Endodermal cell (in vitro differentiated cells): ENCODE data around the gene FNDC1. TPM values are rescaled to one million over a fixed set of nuclear protein-coding genes. Genes with fewer than 3 reads are reported as not detected.
A peak's percentile ranks its signal among the peaks of the same experiment; 100 is the strongest.

Experiments used
- DNase-seq: peaks from one replicate; pipeline ENCODE4 v3.0.0-alpha.2; 2017
- H3K27ac ChIP-seq: 2 replicates; pipeline ENCODE4 v1.5.1; 2013; ENCODE audit warnings: mild to moderate bottlenecking, low read depth, low read length, moderate library complexity
- H3K27me3 ChIP-seq: 2 replicates; pipeline ENCODE4 v1.6.1; 2013; ENCODE audit warnings: mild to moderate bottlenecking, low read length, moderate library complexity; ENCODE audit not compliant: insufficient read depth, control insufficient read depth, poor library complexity, severe bottlenecking
- H3K36me3 ChIP-seq: 2 replicates; pipeline ENCODE4 v1.7.0; 2013; ENCODE audit warnings: mild to moderate bottlenecking, low read length, moderate library complexity; ENCODE audit not compliant: control insufficient read depth, insufficient read depth
- H3K4me1 ChIP-seq: one replicate; pipeline ENCODE4 v1.7.0; 2013; ENCODE audit warnings: low read length; ENCODE audit not compliant: control insufficient read depth, insufficient read depth
- H3K4me3 ChIP-seq: 2 replicates; pipeline ENCODE4 v1.5.1; 2013; ENCODE audit warnings: mild to moderate bottlenecking, low read length, moderate library complexity
- H3K9ac ChIP-seq: 2 replicates; pipeline ENCODE4 v1.6.1; 2013; ENCODE audit warnings: mild to moderate bottlenecking, low read length, moderate library complexity; ENCODE audit not compliant: poor library complexity, severe bottlenecking; ENCODE audit errors: extremely low read depth
- H3K9me3 ChIP-seq: 2 replicates; pipeline ENCODE4 v1.6.1; 2013; ENCODE audit warnings: mild to moderate bottlenecking, low read length, moderate library complexity; ENCODE audit not compliant: control insufficient read depth
- H3K27ac Mint-ChIP-seq: 2 replicates; pipeline ENCODE4 v1.8.0; 2020; ENCODE audit warnings: mixed read lengths
- H3K27me3 Mint-ChIP-seq: 2 replicates; pipeline ENCODE4 v1.8.0; 2021; ENCODE audit warnings: mild to moderate bottlenecking, mixed read lengths; ENCODE audit not compliant: insufficient read depth
- H3K36me3 Mint-ChIP-seq: 2 replicates; pipeline ENCODE4 v1.8.0; 2020; ENCODE audit warnings: low read depth, mixed read lengths
- H3K4me1 Mint-ChIP-seq: 2 replicates; pipeline ENCODE4 v1.8.0; 2020; ENCODE audit warnings: mixed read lengths
- H3K4me3 Mint-ChIP-seq: 2 replicates; pipeline ENCODE4 v1.8.0; 2020; ENCODE audit warnings: mild to moderate bottlenecking, moderate library complexity, mixed read lengths
- H3K9me3 Mint-ChIP-seq: 2 replicates; pipeline ENCODE4 v1.8.0; 2020; ENCODE audit warnings: mild to moderate bottlenecking, mixed read lengths
- CTCF ChIP-seq: fragments of 200-600 bp; sonication (generic); conservative IDR thresholded peaks from 2 replicates; pipeline ENCODE4 v1.5.0; 2021; ENCODE audit warnings: antibody characterized with exemption, mild to moderate bottlenecking
- WGBS, 2 experiments: methylation state at CpG; one replicate each; pipeline versions ENCODE4 v1.1.5 to v1.1.7; 2013; ENCODE audit warnings: missing lambda C conversion rate in 2 of 2, mixed read lengths in 1 of 2; ENCODE audit not compliant: insufficient coverage in 1 of 2, insufficient read length in 1 of 2; 5-methylcytosine and 5-hydroxymethylcytosine counted together
- total RNA-seq, 2 donors: library from RNA; stranded (reverse); fragmentation: NEBNext Ultra II Directional in 1 of 2; extraction: Animal tissue kit (Norgen Biotek cat#: 25700) in 1 of 2; gene quantifications; 2 replicates in 1 of 2; 3 replicates in 1 of 2; pipeline ENCODE4 v1.2.1, GENCODE V29; 2021

Gene FNDC1
- total RNA-seq, 2 donors from 2014 or later: 0.55 to 0.62 TPM

- Histone ChIP-seq H3K27ac (no peak overlapping the region), H3K4me3 (no peak overlapping the region), H3K9me3 (no peaks in the 10 kb centered on the region), H3K9ac (no peak overlapping the region), H3K36me3 (no peaks in the 10 kb centered on the region), H3K4me1 (no peaks in the 10 kb centered on the region), H3K27me3 (peaks cover 72% of the 10 kb centered on the region)
- peak; percentile 98 for TF ChIP-seq CTCF
- Mint-ChIP-seq H3K36me3 (no peaks in the 10 kb centered on the region), H3K9me3 (no peaks in the 10 kb centered on the region), H3K27ac (no peak overlapping the region), H3K27me3 (peaks cover 61% of the 10 kb centered on the region), H3K4me1 (peaks cover 3% of the 10 kb centered on the region), H3K4me3 (no peak overlapping the region)
- 2 to 10% methylated on average over 8 to 18 of the region's 19 CpGs for WGBS, 2 experiments
- DNase-seq: peak; percentile 93
Observed at GRCh38 chr6:159174263-159174969, 5.2 kb downstream of the FNDC1 start.

- WGBS, 2 experiments: 86 to 93% methylated on average over 3 to 4 of the region's 4 CpGs
- TF ChIP-seq CTCF: no peak
- peaks cover 37% of the 10 kb centered on the region for H3K27me3 Mint-ChIP-seq
Observed at GRCh38 chr6:159176913-159177312, 7.7 kb downstream of the FNDC1 start.

GRCh38 chr6:159178847-159179246 lies 9.6 kb downstream of the FNDC1 start:
- Histone ChIP-seq H3K27ac (no peak overlapping the region), H3K4me1 (no peaks in the 10 kb centered on the region), H3K36me3 (no peaks in the 10 kb centered on the region), H3K4me3 (no peak overlapping the region), H3K27me3 (peaks cover 45% of the 10 kb centered on the region), H3K9me3 (no peaks in the 10 kb centered on the region), H3K9ac (no peak overlapping the region)
- no peaks in the 10 kb centered on the region for H3K4me1 Mint-ChIP-seq
- DNase-seq: no peak
- no peak overlapping the region for H3K4me3 Mint-ChIP-seq
- WGBS, 2 experiments: 89 to 100% methylated on average over 6 to 9 of the region's 9 CpGs
- H3K27me3 Mint-ChIP-seq: peaks cover 27% of the 10 kb centered on the region
- H3K36me3 Mint-ChIP-seq: no peaks in the 10 kb centered on the region
- H3K9me3 Mint-ChIP-seq: no peaks in the 10 kb centered on the region
- no peak for TF ChIP-seq CTCF
- H3K27ac Mint-ChIP-seq: no peak overlapping the region

More at GRCh38 chr6:159176913-159177312, 7.7 kb downstream of the FNDC1 start:
- no peaks in the 10 kb centered on the region for H3K9me3 Mint-ChIP-seq
- Histone ChIP-seq H3K9me3 (no peaks in the 10 kb centered on the region), H3K4me1 (no peaks in the 10 kb centered on the region), H3K36me3 (no peaks in the 10 kb centered on the region), H3K9ac (no peak overlapping the region), H3K27ac (no peak overlapping the region), H3K4me3 (no peak overlapping the region), H3K27me3 (peaks cover 48% of the 10 kb centered on the region)
- no peak for DNase-seq
- no peak overlapping the region for H3K4me3 Mint-ChIP-seq
- H3K36me3 Mint-ChIP-seq: no peaks in the 10 kb centered on the region
- no peaks in the 10 kb centered on the region for H3K4me1 Mint-ChIP-seq
- H3K27ac Mint-ChIP-seq: no peak overlapping the region
